GM12873 (cell line): Measurements from ENCODE around the gene DNASE2B.

Experiments used
- TF ChIP-seq, protein P1 (sequence below): IDR thresholded peaks from 2 replicates; pipeline ENCODE4 v1.5.1; 2012; ENCODE audit warnings: low read depth, mild to moderate bottlenecking, moderate library complexity, low read length, control low read depth; ENCODE audit not compliant: insufficient read depth; ENCODE audit errors: missing control alignments

Gene DNASE2B

GRCh38 chr1:84366786-84367185, 31.5 kb upstream of the DNASE2B start:
- TF ChIP-seq, protein P1, sequence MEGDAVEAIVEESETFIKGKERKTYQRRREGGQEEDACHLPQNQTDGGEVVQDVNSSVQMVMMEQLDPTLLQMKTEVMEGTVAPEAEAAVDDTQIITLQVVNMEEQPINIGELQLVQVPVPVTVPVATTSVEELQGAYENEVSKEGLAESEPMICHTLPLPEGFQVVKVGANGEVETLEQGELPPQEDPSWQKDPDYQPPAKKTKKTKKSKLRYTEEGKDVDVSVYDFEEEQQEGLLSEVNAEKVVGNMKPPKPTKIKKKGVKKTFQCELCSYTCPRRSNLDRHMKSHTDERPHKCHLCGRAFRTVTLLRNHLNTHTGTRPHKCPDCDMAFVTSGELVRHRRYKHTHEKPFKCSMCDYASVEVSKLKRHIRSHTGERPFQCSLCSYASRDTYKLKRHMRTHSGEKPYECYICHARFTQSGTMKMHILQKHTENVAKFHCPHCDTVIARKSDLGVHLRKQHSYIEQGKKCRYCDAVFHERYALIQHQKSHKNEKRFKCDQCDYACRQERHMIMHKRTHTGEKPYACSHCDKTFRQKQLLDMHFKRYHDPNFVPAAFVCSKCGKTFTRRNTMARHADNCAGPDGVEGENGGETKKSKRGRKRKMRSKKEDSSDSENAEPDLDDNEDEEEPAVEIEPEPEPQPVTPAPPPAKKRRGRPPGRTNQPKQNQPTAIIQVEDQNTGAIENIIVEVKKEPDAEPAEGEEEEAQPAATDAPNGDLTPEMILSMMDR, result no peak

- TF ChIP-seq, protein P1, result no peak
Measured at GRCh38 chr1:84367219-84367618, 31.1 kb upstream of the DNASE2B start.

DNA sequence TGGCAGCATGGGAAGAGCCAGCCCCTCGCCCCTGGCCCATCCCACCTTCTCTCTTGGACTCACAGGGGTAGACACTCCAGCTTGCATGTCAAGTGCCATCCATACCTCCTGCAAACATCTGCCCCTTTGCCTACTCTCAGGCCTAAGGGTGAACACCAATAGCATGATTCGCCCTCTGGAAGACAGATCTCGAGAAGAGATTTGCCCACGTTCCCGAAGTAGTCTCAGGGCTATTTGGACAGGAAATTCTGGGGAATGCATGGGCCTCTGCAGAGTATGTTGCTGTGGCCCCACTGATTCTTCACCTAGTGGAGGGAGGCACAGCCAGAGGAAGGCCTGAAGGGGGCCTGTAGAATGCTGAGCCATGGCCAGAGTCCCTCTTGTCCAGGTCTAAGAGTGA, 29.8 kb upstream of the DNASE2B start:
- TF ChIP-seq, protein P1, result no peak

- TF ChIP-seq, protein P1, result no peak
Measured at GRCh38 chr1:84370266-84370665, 28.0 kb upstream of the DNASE2B start.

GRCh38 chr1:84370831-84371394, 27.4 kb upstream of the DNASE2B start:
- TF ChIP-seq, protein P1, result no peak

- TF ChIP-seq, protein P1, result no peak
Measured at GRCh38 chr1:84373436-84374141, 24.7 kb upstream of the DNASE2B start.

DNA sequence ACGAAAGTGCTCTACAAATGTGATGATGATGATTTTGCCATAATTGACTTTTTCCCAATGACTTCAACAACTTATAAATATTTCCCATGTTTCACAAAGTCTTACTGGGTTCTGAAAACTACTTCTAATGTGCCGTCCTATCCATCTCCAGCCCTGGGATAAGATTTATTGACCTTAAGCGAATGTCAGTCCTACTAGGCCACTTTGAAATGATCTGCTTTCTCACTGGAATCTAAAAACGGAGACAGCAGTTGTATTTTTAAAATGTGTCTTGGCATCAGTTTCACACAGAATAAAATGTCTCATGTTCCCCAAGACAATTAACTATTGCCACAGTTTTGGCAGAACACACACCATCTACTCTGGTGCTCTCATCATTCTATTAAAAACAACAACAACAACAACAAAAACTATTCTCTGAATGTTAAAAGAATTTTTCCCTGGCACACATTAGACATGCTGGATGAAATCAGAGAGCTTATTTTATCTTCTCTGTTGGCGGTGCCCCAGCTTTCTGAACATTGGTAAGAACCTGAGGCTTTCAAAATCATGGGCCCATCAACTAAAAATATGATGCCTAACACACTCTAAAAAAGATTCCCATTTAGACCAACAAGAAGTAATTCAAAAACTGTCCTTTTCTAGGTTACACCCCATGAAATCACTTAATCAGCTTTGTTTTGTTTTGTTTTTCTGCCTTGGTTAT, 23.1 kb upstream of the DNASE2B start:
- TF ChIP-seq, protein P1, result no peak
